SU-DHL-6 (cell line): Measurements from ENCODE around the gene MTHFD2.

ENCODE experiments used
- EZH2phosphoT487 ChIP-seq: fragments of 200-600 bp; sonication (generic), shearing (Covaris generic); conservative IDR thresholded peaks from 2 replicates; pipeline ENCODE4 v1.6.1; 2018; ENCODE audit warnings: mild to moderate bottlenecking, antibody characterized with exemption, low read length, moderate library complexity, mixed read lengths
- TF ChIP-seq, protein P1 (sequence below): fragments of 200-600 bp; sonication (generic); IDR thresholded peaks from one replicate; pipeline ENCODE4 v1.5.1; 2017; ENCODE audit warnings: antibody characterized with exemption, mild to moderate bottlenecking, low read length, moderate library complexity; ENCODE audit not compliant: insufficient read depth, poor library complexity, severe bottlenecking

DNA sequence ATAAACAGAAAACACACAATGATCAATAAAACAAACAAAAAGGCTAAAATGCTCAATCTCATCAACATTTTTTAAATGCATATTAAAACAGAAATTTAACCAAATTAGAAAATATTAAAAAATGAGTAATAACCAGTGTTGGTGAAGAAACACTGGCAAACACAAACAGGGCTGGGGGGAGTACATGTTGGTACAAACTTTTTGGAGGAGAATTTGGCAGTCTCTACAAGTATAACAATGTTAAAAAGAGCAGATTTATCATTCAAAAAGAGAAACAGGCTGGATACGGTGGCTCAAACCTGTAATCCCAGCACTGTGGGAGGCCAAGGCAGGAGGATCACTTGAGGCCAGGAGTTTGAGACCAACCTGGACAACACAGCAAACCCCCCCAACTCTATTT, 33.7 kb upstream of the MTHFD2 start:
- TF ChIP-seq EZH2phosphoT487, result no peak
- TF ChIP-seq, protein P1, sequence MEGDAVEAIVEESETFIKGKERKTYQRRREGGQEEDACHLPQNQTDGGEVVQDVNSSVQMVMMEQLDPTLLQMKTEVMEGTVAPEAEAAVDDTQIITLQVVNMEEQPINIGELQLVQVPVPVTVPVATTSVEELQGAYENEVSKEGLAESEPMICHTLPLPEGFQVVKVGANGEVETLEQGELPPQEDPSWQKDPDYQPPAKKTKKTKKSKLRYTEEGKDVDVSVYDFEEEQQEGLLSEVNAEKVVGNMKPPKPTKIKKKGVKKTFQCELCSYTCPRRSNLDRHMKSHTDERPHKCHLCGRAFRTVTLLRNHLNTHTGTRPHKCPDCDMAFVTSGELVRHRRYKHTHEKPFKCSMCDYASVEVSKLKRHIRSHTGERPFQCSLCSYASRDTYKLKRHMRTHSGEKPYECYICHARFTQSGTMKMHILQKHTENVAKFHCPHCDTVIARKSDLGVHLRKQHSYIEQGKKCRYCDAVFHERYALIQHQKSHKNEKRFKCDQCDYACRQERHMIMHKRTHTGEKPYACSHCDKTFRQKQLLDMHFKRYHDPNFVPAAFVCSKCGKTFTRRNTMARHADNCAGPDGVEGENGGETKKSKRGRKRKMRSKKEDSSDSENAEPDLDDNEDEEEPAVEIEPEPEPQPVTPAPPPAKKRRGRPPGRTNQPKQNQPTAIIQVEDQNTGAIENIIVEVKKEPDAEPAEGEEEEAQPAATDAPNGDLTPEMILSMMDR, result no peak
